H9 (cell line): ENCODE data around the gene LINGO4. TPM values are rescaled to one million over a fixed set of nuclear protein-coding genes. Genes with fewer than 3 reads are reported as not detected.

Experiments
- DNase-seq: peaks from one replicate; pipeline ENCODE4 v3.0.0-alpha.2; 2017
- H2AFZ ChIP-seq: one replicate; pipeline ENCODE4 v1.6.1; 2013; ENCODE audit warnings: mild to moderate bottlenecking, low read length, control low read depth, moderate library complexity
- H2AK5ac ChIP-seq: 2 replicates; pipeline ENCODE4 v1.6.1; 2013; ENCODE audit warnings: low read length, control low read depth, mixed read lengths; ENCODE audit not compliant: insufficient read length
- H2BK120ac ChIP-seq: one replicate; pipeline ENCODE4 v1.6.1; 2013; ENCODE audit warnings: low read depth, mild to moderate bottlenecking, low read length, control low read depth, inconsistent platforms; ENCODE audit not compliant: poor library complexity, severe bottlenecking
- H2BK12ac ChIP-seq: 2 replicates; pipeline ENCODE4 v1.6.1; 2013; ENCODE audit warnings: low read length, control low read depth, mixed read lengths, low read depth; ENCODE audit not compliant: insufficient read length
- H2BK15ac ChIP-seq: 2 replicates; pipeline ENCODE4 v1.6.1; 2013; ENCODE audit warnings: low read depth, low read length, control low read depth
- H2BK20ac ChIP-seq: one replicate; pipeline ENCODE4 v1.6.1; 2013; ENCODE audit warnings: low read depth, mild to moderate bottlenecking, low read length, control low read depth, inconsistent platforms; ENCODE audit not compliant: poor library complexity, severe bottlenecking
- H2BK5ac ChIP-seq: 2 replicates; pipeline ENCODE4 v1.6.1; 2013; ENCODE audit warnings: low read length, control low read depth, mixed read lengths; ENCODE audit not compliant: insufficient read length
- H3K14ac ChIP-seq: 2 replicates; pipeline ENCODE4 v1.6.1; 2013; ENCODE audit warnings: low read length, control low read depth; ENCODE audit not compliant: insufficient read depth
- H3K18ac ChIP-seq: 2 replicates; pipeline ENCODE4 v1.6.1; 2013; ENCODE audit warnings: low read depth, mild to moderate bottlenecking, mixed read lengths, low read length, control low read depth; ENCODE audit not compliant: insufficient read length
- H3K23ac ChIP-seq: 2 replicates; pipeline ENCODE4 v1.6.1; 2013; ENCODE audit warnings: low read length, control low read depth, mixed read lengths, low read depth; ENCODE audit not compliant: insufficient read length
- H3K23me2 ChIP-seq: 2 replicates; pipeline ENCODE4 v1.6.1; 2013; ENCODE audit warnings: low read depth, mild to moderate bottlenecking, mixed read lengths, low read length, control low read depth; ENCODE audit not compliant: insufficient read length, poor library complexity, severe bottlenecking
- H3K27ac ChIP-seq: 2 replicates; pipeline ENCODE4 v1.5.1; 2013; ENCODE audit warnings: low read length, control low read depth, mixed read lengths, low read depth; ENCODE audit not compliant: insufficient read length
- H3K27me3 ChIP-seq: 2 replicates; pipeline ENCODE4 v1.6.1; 2013; ENCODE audit warnings: low read length, control low read depth, inconsistent platforms; ENCODE audit not compliant: insufficient read depth
- H3K4ac ChIP-seq: 2 replicates; pipeline ENCODE4 v1.6.1; 2013; ENCODE audit warnings: low read depth, mild to moderate bottlenecking, control low read depth, inconsistent platforms, low read length, moderate library complexity
- H3K4me1 ChIP-seq: 2 replicates; pipeline ENCODE4 v1.6.1; 2013; ENCODE audit warnings: low read length, control low read depth, inconsistent platforms; ENCODE audit not compliant: insufficient read depth
- H3K4me2 ChIP-seq: 2 replicates; pipeline ENCODE4 v1.6.1; 2013; ENCODE audit warnings: low read length, control low read depth, mixed read lengths; ENCODE audit not compliant: insufficient read length, insufficient read depth
- H3K56ac ChIP-seq: 2 replicates; pipeline ENCODE4 v1.6.1; 2013; ENCODE audit warnings: low read depth, mild to moderate bottlenecking, mixed read lengths, low read length, control low read depth; ENCODE audit not compliant: insufficient read length
- H3K79me1 ChIP-seq: 2 replicates; pipeline ENCODE4 v1.6.1; 2013; ENCODE audit warnings: low read depth, mild to moderate bottlenecking, moderate library complexity, low read length, control low read depth, inconsistent platforms; ENCODE audit not compliant: insufficient read depth, poor library complexity, severe bottlenecking
- H3K79me2 ChIP-seq: 2 replicates; pipeline ENCODE4 v1.6.1; 2013; ENCODE audit warnings: low read length, control low read depth, inconsistent platforms; ENCODE audit not compliant: insufficient read depth
- H3K9ac ChIP-seq: 2 replicates; pipeline ENCODE4 v1.6.1; 2013; ENCODE audit warnings: low read length, control low read depth, mixed read lengths; ENCODE audit not compliant: insufficient read length; ENCODE audit errors: extremely low read depth
- H3K9me3 ChIP-seq: one replicate; pipeline ENCODE4 v1.6.1; 2013; ENCODE audit warnings: low read depth, low read length, inconsistent platforms; ENCODE audit not compliant: control insufficient read depth
- H3T11ph ChIP-seq: one replicate; pipeline ENCODE4 v1.6.1; 2013; ENCODE audit warnings: mild to moderate bottlenecking, low read length, control low read depth, inconsistent platforms
- H4K20me1 ChIP-seq: one replicate; pipeline ENCODE4 v1.6.1; 2013; ENCODE audit not compliant: control insufficient read depth, insufficient read length, insufficient read depth
- H4K5ac ChIP-seq: 2 replicates; pipeline ENCODE4 v1.6.1; 2013; ENCODE audit warnings: low read depth, mild to moderate bottlenecking, mixed read lengths, low read length, control low read depth; ENCODE audit not compliant: insufficient read length
- H4K8ac ChIP-seq: replicated peaks from 2 replicates; pipeline ENCODE4 v1.6.1; 2013; ENCODE audit warnings: low read length, control low read depth, mixed read lengths, low read depth; ENCODE audit not compliant: insufficient read length
- H4K91ac ChIP-seq: 2 replicates; pipeline ENCODE4 v1.6.1; 2013; ENCODE audit warnings: low read depth, mild to moderate bottlenecking, moderate library complexity, mixed read lengths, low read length, control low read depth; ENCODE audit not compliant: insufficient read length
- H3K27ac Mint-ChIP-seq, 3 experiments: 2 replicates in 2 of 3; 3 replicates in 1 of 3; pipeline ENCODE4 v1.8.0; 2020 to 2021; ENCODE audit warnings: mixed read lengths in 3 of 3, mild to moderate bottlenecking in 1 of 3, moderate library complexity in 1 of 3
- H3K27me3 Mint-ChIP-seq: 2 replicates; pipeline ENCODE4 v1.8.0; 2021; ENCODE audit warnings: low read depth, mild to moderate bottlenecking, moderate library complexity, mixed read lengths
- H3K36me3 Mint-ChIP-seq, 3 experiments: 2 replicates in 2 of 3; 3 replicates in 1 of 3; pipeline ENCODE4 v1.8.0; 2020 to 2021; ENCODE audit warnings: low read depth in 3 of 3, mixed read lengths in 3 of 3; ENCODE audit not compliant: insufficient read depth in 1 of 3
- H3K4me1 Mint-ChIP-seq, 2 experiments: 2 replicates each; pipeline ENCODE4 v1.8.0; 2020; ENCODE audit warnings: mixed read lengths in 2 of 2
- H3K4me3 Mint-ChIP-seq, 2 experiments: 2 replicates in 1 of 2; 3 replicates in 1 of 2; pipeline ENCODE4 v1.8.0; 2020 to 2021; ENCODE audit warnings: mild to moderate bottlenecking in 2 of 2, mixed read lengths in 2 of 2, moderate library complexity in 1 of 2
- H3K9me3 Mint-ChIP-seq, 2 experiments: 2 replicates in 1 of 2; 3 replicates in 1 of 2; pipeline ENCODE4 v1.8.0; 2020; ENCODE audit warnings: mild to moderate bottlenecking in 2 of 2, mixed read lengths in 2 of 2, moderate library complexity in 1 of 2
- CTCF ChIP-seq: fragments of 200-600 bp; sonication (generic); conservative IDR thresholded peaks from 3 replicates; pipeline ENCODE4 v1.8.0; 2021; ENCODE audit warnings: antibody characterized with exemption, mild to moderate bottlenecking
- WGBS: extraction: QIAGEN DNeasy Blood & Tissue Kit; methylation state at CpG from one replicate; pipeline ENCODE4 v1.1.7; 2013; ENCODE audit warnings: missing lambda C conversion rate, low lambda C conversion rate, mixed read lengths; ENCODE audit not compliant: insufficient read length; ENCODE audit errors: extremely low coverage; 5-methylcytosine and 5-hydroxymethylcytosine counted together
- total RNA-seq: library from RNA; stranded (reverse); gene quantifications from 2 replicates; pipeline ENCODE4 v1.2.1, GENCODE V29; 2021

LINGO4 gene
- total RNA-seq, 1 experiment from 2014 or later, result not detected

GRCh38 chr1:151834239-151834638 is 29.0 kb upstream of the LINGO4 start:
- no peak overlapping the region for H3K27ac Mint-ChIP-seq
- Histone ChIP-seq H4K8ac (no peak overlapping the region), H3K79me2 (no peaks in the 10 kb centered on the region), H2BK12ac (no peak overlapping the region), H2BK120ac (no peak overlapping the region), H3K4me1 (peaks cover 8% of the 10 kb centered on the region; the same call in 1 of the 2 replicates), H3K9me3 (no peaks in the 10 kb centered on the region), H3T11ph (no peak overlapping the region), H4K91ac (no peak overlapping the region), H3K9ac (no peak overlapping the region), H3K4ac (no peak overlapping the region), H2AFZ (no peak overlapping the region), H3K14ac (no peak overlapping the region), H3K23me2 (peaks cover 17% of the 10 kb centered on the region), H3K4me2 (no peak overlapping the region), H3K27ac (no peak overlapping the region), H3K23ac (no peak overlapping the region), H3K27me3 (peaks cover 7% of the 10 kb centered on the region; the same call in 1 of the 2 replicates), H3K79me1 (no peaks in the 10 kb centered on the region), H2BK20ac (no peak overlapping the region), H3K18ac (no peak overlapping the region), H2BK15ac (no peak overlapping the region), H3K56ac (no peak overlapping the region), H4K5ac (no peak overlapping the region), H2AK5ac (no peak overlapping the region), H4K20me1 (no peaks in the 10 kb centered on the region), H2BK5ac (no peak overlapping the region)
- no peaks in the 10 kb centered on the region; a peak in 1 of 5 replicates for H3K9me3 Mint-ChIP-seq
- no peak for TF ChIP-seq CTCF
- peaks cover 25% of the 10 kb centered on the region for H3K27me3 Mint-ChIP-seq
- peaks cover 29 to 45% of the 10 kb centered on the region in 2 experiments for H3K4me1 Mint-ChIP-seq
- H3K4me3 Mint-ChIP-seq, result no peak overlapping the region
- no CpG with 5 or more reads among the region's 3 CpGs for WGBS
- DNase-seq, result no peak
- H3K36me3 Mint-ChIP-seq, result no peaks in the 10 kb centered on the region
